Stimulated activated memory B cell treated with anti-CD40 and anti-IgM and Interleukin-4, amounts not matched to agents 10 μg/mL and 1 μg/mL and 100 μg/mL, for 72 hours (primary cell): ENCODE measurements around the gene LYPD3.
"Not testable (repeated sequence)": the region's sequence is repeated elsewhere in the genome, so short reads cannot be mapped to it uniquely, and the experiment has no call there.

Experiments used
- ATAC-seq: fragments of 150-1000 bp; cut with Tn5 transposase; 2 replicates; pipeline ENCODE4 v1.10.0; 2021
- H3K27ac Mint-ChIP-seq: one replicate; pipeline ENCODE4 v1.8.0; 2022; ENCODE audit warnings: mild to moderate bottlenecking, mixed read lengths
- H3K27me3 Mint-ChIP-seq: one replicate; pipeline ENCODE4 v1.8.0; 2022; ENCODE audit warnings: mixed read lengths
- H3K36me3 Mint-ChIP-seq: one replicate; pipeline ENCODE4 v1.8.0; 2022; ENCODE audit warnings: mixed read lengths
- H3K4me1 Mint-ChIP-seq: one replicate; pipeline ENCODE4 v1.8.0; 2022; ENCODE audit warnings: mixed read lengths
- H3K4me3 Mint-ChIP-seq: one replicate; pipeline ENCODE4 v1.8.0; 2022; ENCODE audit warnings: mild to moderate bottlenecking, moderate library complexity, mixed read lengths
- H3K9me3 Mint-ChIP-seq: one replicate; pipeline ENCODE4 v1.8.0; 2022; ENCODE audit warnings: mixed read lengths

The LYPD3 gene

GRCh38 chr19:43460362-43461016 lies 4.9 kb downstream of the LYPD3 start:
- H3K27ac Mint-ChIP-seq: peak overlapping the region; percentile 52

DNA sequence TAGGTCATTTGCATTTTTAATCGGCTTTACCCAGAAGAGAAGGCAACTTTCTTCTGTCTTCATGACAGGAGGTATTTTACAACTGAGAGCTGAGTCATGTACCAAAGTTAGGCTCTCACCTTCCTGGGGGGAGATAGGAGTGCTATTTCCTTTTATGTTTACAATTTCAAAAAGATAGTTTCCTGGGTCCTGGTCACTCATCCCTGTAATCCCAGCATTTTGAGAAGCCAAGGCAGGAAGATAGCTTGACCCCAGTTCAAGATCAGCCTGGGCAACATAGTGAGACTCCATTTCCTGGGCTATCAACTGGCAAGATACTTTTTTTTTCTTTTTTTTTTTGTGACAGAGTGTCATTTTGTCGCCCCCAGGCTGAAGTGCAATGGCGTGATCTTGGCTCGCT lies 7.6 kb downstream of the LYPD3 start:
- H3K9me3 Mint-ChIP-seq: no peaks in the 10 kb centered on the region
- H3K27me3 Mint-ChIP-seq: no peaks in the 10 kb centered on the region
- H3K4me1 Mint-ChIP-seq: peaks cover 25% of the 10 kb centered on the region
- no peak overlapping the region for H3K27ac Mint-ChIP-seq
- H3K4me3 Mint-ChIP-seq: no peak overlapping the region
- no peak for ATAC-seq
- no peaks in the 10 kb centered on the region for H3K36me3 Mint-ChIP-seq

More at GRCh38 chr19:43460362-43461016, 4.9 kb downstream of the LYPD3 start:
- no peaks in the 10 kb centered on the region for H3K9me3 Mint-ChIP-seq
- peaks cover 4% of the 10 kb centered on the region for H3K27me3 Mint-ChIP-seq
- no peaks in the 10 kb centered on the region for H3K36me3 Mint-ChIP-seq
- H3K4me1 Mint-ChIP-seq: peaks cover 38% of the 10 kb centered on the region
- ATAC-seq: no peak
- no peak overlapping the region for H3K4me3 Mint-ChIP-seq

DNA sequence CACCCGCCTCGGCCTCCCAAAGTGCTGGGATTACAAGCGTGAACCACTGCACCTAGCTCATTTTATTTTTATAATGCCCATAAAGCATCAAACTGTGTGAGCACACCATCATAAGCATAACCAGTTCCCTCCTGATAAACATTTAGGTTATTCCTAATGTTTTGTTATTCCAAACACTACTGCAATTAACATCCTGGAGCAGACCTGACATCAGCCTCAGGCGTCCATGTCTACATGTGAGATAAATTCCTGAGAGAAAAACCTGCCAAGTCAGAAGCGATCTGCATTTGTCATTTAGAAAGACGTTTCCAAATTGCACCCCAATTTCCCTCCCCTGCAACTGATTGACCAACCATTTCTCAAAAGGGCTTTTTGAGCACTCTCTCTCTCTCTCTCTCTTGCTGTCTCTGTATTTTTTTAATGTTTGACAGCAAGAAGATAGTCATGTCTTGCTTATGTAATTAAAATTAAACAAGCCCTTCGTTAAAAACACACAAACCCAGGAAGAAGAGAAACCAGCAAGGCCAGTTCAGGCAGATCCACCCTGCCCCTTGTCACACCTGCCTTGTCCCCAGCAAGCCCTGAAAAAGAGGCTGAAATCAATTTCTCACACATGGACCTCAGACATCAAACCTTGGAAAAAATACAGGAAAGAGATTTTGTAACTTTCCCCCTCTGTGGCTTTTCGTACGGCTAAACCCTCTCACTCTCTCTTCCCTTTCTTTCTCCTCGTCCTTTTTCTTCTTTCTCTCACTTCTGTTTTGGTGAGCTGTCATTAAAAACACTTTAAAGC lies 9.9 kb downstream of the LYPD3 start:
- Mint-ChIP-seq H3K27ac (peak overlapping the region; percentile 74), H3K27me3 (no peaks in the 10 kb centered on the region), H3K4me3 (no peak overlapping the region), H3K36me3 (no peaks in the 10 kb centered on the region), H3K9me3 (peaks cover 4% of the 10 kb centered on the region), H3K4me1 (peaks cover 9% of the 10 kb centered on the region)
- no peak for ATAC-seq

GRCh38 chr19:43454031-43454430 lies 11.4 kb downstream of the LYPD3 start:
- Mint-ChIP-seq H3K4me3 (no peak overlapping the region), H3K4me1 (peaks cover 9% of the 10 kb centered on the region), H3K27ac (no peak overlapping the region), H3K36me3 (no peaks in the 10 kb centered on the region), H3K9me3 (peaks cover 4% of the 10 kb centered on the region), H3K27me3 (no peaks in the 10 kb centered on the region)
- no peak for ATAC-seq

GRCh38 chr19:43452582-43452981 lies 12.8 kb downstream of the LYPD3 start:
- Mint-ChIP-seq H3K4me3 (no peak overlapping the region), H3K27me3 (no peaks in the 10 kb centered on the region), H3K27ac (no peak overlapping the region), H3K4me1 (peaks cover 9% of the 10 kb centered on the region), H3K9me3 (peaks cover 4% of the 10 kb centered on the region), H3K36me3 (no peaks in the 10 kb centered on the region)
- ATAC-seq: no peak

- ATAC-seq: no peak
- H3K36me3 Mint-ChIP-seq: no peaks in the 10 kb centered on the region
- no peak overlapping the region for H3K4me3 Mint-ChIP-seq
- H3K27ac Mint-ChIP-seq: no peak overlapping the region
- no peaks in the 10 kb centered on the region for H3K27me3 Mint-ChIP-seq
- H3K9me3 Mint-ChIP-seq: peaks cover 4% of the 10 kb centered on the region
- H3K4me1 Mint-ChIP-seq: peaks cover 9% of the 10 kb centered on the region
These were observed 14.8 kb downstream of the LYPD3 start for GRCh38 chr19:43450545-43450997.

GRCh38 chr19:43447655-43448054 lies 17.8 kb downstream of the LYPD3 start:
- Mint-ChIP-seq H3K4me1 (peaks cover 6% of the 10 kb centered on the region), H3K4me3 (no peak overlapping the region), H3K9me3 (peaks cover 3% of the 10 kb centered on the region), H3K27me3 (no peaks in the 10 kb centered on the region), H3K27ac (no peak overlapping the region), H3K36me3 (no peaks in the 10 kb centered on the region)
- no peak for ATAC-seq

GRCh38 chr19:43446746-43447489 lies 18.5 kb downstream of the LYPD3 start:
- Mint-ChIP-seq H3K27ac (peak overlapping the region; percentile 5), H3K9me3 (no peaks in the 10 kb centered on the region), H3K36me3 (no peaks in the 10 kb centered on the region), H3K27me3 (no peaks in the 10 kb centered on the region), H3K4me1 (peaks cover 6% of the 10 kb centered on the region), H3K4me3 (no peak overlapping the region)
- peak; percentile 72 for ATAC-seq

DNA sequence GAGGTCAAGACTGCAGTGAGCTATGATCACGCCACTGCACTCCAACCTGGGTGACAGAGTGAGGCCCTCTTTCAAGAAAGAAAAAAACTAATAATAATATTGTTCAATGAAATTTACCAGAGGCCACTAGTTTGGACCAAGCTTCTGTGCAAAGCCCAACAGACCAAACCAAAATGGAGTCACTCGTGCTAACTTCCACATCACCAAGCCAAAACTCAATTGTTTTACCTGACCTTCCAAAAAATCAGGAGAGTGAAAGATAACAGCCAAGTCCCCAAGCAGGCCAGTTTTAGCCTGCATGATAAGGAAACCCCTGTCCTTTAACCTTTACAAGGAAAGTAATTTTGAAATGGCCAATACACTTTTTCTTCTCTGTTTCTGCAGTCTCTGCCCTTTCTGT lies 20.0 kb downstream of the LYPD3 start:
- Mint-ChIP-seq H3K4me3 (no peak overlapping the region), H3K27ac (no peak overlapping the region), H3K4me1 (peaks cover 10% of the 10 kb centered on the region), H3K9me3 (no peaks in the 10 kb centered on the region), H3K36me3 (no peaks in the 10 kb centered on the region), H3K27me3 (no peaks in the 10 kb centered on the region)
- ATAC-seq: no peak

DNA sequence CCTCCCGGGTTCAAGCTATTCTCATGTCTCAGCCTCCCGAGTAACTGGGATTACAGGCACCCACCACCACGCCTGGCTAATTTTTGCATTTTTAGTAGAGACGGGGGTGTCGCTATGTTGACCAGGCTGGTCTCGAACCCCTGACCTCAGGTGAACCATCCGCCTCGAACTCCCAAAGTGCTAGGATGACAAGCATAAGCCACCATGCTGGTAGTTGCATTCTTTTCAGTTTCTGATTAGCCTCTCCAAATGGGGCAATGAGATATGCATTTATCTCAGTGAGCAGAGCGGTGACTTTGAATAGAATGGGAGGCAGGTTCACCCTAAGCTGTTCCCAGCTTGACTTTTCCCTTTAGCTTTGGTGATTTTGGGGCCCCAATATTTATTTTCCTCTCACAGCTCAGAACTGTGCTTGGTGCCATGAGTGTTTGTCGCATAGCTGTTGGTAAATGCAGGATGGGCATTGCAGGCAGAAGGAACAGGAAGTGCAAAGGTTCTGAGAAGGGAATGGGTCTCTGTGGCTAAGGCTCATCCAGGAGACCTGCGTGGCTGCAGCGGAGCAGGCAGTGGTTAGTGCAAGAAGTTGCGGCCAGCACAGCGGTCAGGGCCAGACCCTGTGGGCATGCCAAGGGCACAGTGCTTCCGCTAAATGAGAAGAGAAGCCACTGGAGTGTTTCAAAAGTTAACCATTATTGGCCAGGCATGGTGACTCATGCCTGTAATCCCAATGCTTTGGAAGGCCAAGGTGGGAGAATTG lies 20.7 kb downstream of the LYPD3 start:
- Mint-ChIP-seq H3K4me3 (no peak overlapping the region), H3K36me3 (no peaks in the 10 kb centered on the region), H3K4me1 (peaks cover 11% of the 10 kb centered on the region), H3K27me3 (no peaks in the 10 kb centered on the region), H3K27ac (no peak overlapping the region), H3K9me3 (no peaks in the 10 kb centered on the region)
- no peak for ATAC-seq

DNA sequence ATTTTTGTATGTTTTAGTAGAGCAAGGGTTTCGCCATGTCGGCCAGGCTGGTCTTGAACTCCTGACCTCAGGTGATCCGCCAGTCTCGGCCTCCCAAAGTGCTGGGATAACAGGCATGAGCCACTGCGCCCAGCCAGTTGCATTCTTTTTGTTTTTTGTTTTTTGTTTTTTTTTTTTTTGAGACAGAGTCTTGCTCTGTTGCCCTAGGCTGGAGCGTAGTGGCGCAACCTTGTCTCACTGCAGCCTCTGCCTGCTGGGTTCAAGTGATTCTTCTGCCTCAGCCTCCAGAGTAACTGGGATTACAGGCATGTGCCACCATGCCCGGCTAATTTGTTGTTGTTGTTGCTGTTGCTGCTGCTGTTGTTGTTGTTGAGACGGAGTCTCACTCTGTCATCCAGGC lies 21.3 kb downstream of the LYPD3 start:
- not testable (repeated sequence) for H3K36me3 Mint-ChIP-seq, H3K9me3 Mint-ChIP-seq, H3K27me3 Mint-ChIP-seq, H3K27ac Mint-ChIP-seq, ATAC-seq, H3K4me3 Mint-ChIP-seq
- H3K4me1 Mint-ChIP-seq: peaks cover 15% of the 10 kb centered on the region

DNA sequence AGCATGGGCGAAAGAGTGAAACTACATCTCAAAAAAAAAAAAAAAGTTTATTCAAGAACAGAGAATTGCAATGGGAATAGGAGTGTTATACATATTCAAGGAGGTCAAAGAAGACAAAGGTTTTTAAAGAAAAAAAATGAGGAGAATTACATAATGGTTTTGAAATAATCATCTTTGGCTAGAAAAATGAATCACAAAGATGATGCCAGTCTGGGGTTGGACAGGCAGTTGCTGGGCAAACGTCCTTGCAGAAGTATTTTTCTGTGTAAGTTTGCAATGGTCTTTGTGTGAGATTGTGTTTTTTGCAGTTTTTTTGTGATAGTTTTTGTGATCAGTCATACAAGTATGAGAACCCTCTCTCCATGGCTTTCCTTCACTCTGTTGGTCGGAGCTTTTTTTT lies 23.7 kb downstream of the LYPD3 start:
- Mint-ChIP-seq H3K27me3 (no peaks in the 10 kb centered on the region), H3K36me3 (no peaks in the 10 kb centered on the region), H3K4me3 (no peak overlapping the region), H3K27ac (no peak overlapping the region), H3K4me1 (peaks cover 29% of the 10 kb centered on the region), H3K9me3 (no peaks in the 10 kb centered on the region)
- ATAC-seq: no peak

DNA sequence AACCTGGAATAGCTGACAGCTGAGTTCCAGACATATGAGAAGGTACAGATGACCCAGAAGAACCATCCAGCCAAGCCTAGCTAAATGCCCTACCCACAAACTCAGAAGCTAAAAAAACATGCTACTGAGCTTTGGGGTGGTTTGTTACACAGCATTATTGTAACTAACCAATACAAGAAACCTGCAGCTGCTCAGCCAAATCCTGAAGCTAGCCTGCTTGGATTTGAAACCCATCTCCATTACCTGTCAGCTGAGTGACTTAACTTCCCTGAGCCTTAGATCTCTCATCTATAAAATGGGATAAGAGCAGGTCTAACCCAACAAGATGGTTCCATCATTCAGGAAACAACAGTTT lies 25.7 kb downstream of the LYPD3 start:
- ATAC-seq: no peak
- H3K4me1 Mint-ChIP-seq: peaks cover 34% of the 10 kb centered on the region
- peak overlapping the region; percentile 49 for H3K27ac Mint-ChIP-seq

DNA sequence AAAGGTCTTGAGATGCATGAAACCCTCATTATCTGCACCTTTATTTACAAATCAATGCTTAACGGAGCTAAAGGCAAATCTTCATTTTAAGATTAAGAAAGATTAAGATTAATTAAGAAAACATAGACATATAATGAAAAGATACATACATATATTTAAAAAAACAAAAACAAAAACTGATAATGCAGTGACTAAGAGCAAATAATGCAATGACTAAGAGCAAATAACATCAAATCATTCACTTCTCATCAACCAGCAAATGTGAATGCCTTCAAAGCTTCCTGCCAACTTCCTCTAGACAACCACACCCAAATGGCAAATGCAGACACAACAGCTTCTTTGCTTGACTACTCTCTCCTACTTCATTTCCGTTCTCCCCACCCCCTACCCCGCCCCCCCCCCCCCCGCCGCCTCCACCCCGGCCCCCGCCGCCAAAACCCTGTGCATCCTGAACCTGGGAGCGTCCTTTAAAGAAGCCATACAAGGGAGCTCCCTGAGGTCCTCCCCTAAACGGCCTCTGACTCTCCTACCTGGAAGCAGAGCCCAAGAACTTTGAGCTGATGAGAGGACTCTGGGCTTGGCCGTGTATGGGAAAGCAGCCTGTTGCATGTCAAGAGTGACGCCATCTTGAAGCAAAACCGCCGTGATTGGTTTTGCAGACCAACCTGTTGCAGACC lies 26.2 kb downstream of the LYPD3 start:
- no peak overlapping the region for H3K4me3 Mint-ChIP-seq
- peak overlapping the region; percentile 49 for H3K27ac Mint-ChIP-seq
- ATAC-seq: peak; percentile 58

More for the DNA sequence above, 25.7 kb downstream of the LYPD3 start:
- H3K9me3 Mint-ChIP-seq: peaks cover 2% of the 10 kb centered on the region
- no peaks in the 10 kb centered on the region for H3K27me3 Mint-ChIP-seq
- no peaks in the 10 kb centered on the region for H3K36me3 Mint-ChIP-seq
- no peak overlapping the region for H3K4me3 Mint-ChIP-seq

More for the DNA sequence above, 26.2 kb downstream of the LYPD3 start:
- Mint-ChIP-seq H3K27me3 (no peaks in the 10 kb centered on the region), H3K9me3 (peaks cover 2% of the 10 kb centered on the region), H3K36me3 (no peaks in the 10 kb centered on the region), H3K4me1 (peaks cover 34% of the 10 kb centered on the region)
